ENCODE results near the gene INO80D. TPM values are rescaled to one million over a fixed set of nuclear protein-coding genes. Genes with fewer than 3 reads are reported as not detected.
A peak's percentile ranks its signal among the peaks of the same experiment; 100 is the strongest.

INO80D gene
- total RNA-seq, 2 donors from 2014 or later = 10.6 to 11.9 TPM

GRCh38 chr2:206092297-206092696, 6.3 kb upstream of the INO80D start:
- DNase-seq (no peak), ATAC-seq (no peak)
- Histone ChIP-seq H3K4me1 (peaks cover under 1% of the 10 kb centered on the region), H3K9me3 (no peaks in the 10 kb centered on the region), H3K4me3 (no peak overlapping the region), H3K27me3 (no peaks in the 10 kb centered on the region), H3K27ac (no peak overlapping the region), H3K36me3 (replicated peaks in 1 of 2; ENCODE audit: insufficient read depth in 1 of 2, low read depth in 2 of 2) (no peaks in the 10 kb centered on the region)
- intact Hi-C loops (cut with DNase I) = no loop called here
- whole genome bisulfite sequencing, 2 donors = 86 to 91% methylated on average over 2 of the region's 2 CpGs
- TF ChIP-seq POLR2A (IDR thresholded peaks at IDR 0.05) (no peak), CTCF (IDR thresholded peaks at IDR 0.05) (no peak)

GRCh38 chr2:206088248-206088647, 2.3 kb upstream of the INO80D start:
- Histone ChIP-seq H3K36me3 (replicated peaks in 1 of 2; ENCODE audit: insufficient read depth in 1 of 2, low read depth in 2 of 2) (no peaks in the 10 kb centered on the region), H3K4me1 (peaks cover 14% of the 10 kb centered on the region), H3K9me3 (no peaks in the 10 kb centered on the region), H3K27me3 (no peaks in the 10 kb centered on the region), H3K4me3 (no peak overlapping the region), H3K27ac (no peak overlapping the region)
- DNase-seq = no peak
- intact Hi-C loops (cut with DNase I) = no loop called here
- TF ChIP-seq CTCF (IDR thresholded peaks at IDR 0.05) = no peak
- TF ChIP-seq POLR2A (IDR thresholded peaks at IDR 0.05) = no peak
- ATAC-seq = no peak

- H3K27me3 ChIP-seq = no peaks in the 10 kb centered on the region
- ATAC-seq (no peak), DNase-seq (no peak)
- no peaks in the 10 kb centered on the region for H3K9me3 ChIP-seq
- 2 to 3% methylated on average over 4 of the region's 4 CpGs for WGBS, 2 donors
- intact Hi-C loops (cut with DNase I) = no loop called here
- TF ChIP-seq POLR2A (IDR thresholded peaks at IDR 0.05) (no peak), CTCF (IDR thresholded peaks at IDR 0.05) (no peak)
- H3K4me1 ChIP-seq = peaks cover 17% of the 10 kb centered on the region
- peak overlapping the region; percentile 27 to 54 for H3K4me3 ChIP-seq
- H3K36me3 ChIP-seq (replicated peaks in 1 of 2; ENCODE audit: insufficient read depth in 1 of 2, low read depth in 2 of 2) = no peaks in the 10 kb centered on the region
- H3K27ac ChIP-seq = peak overlapping the region in 3 of 4 donors; percentile 97 to 98 (median 98)
These were observed 859 bp upstream of the INO80D start for GRCh38 chr2:206086716-206087350.

- Histone ChIP-seq H3K4me1 (peaks cover 17% of the 10 kb centered on the region), H3K27me3 (no peaks in the 10 kb centered on the region), H3K27ac (peak overlapping the region; percentile 92 to 98 (median 98)), H3K9me3 (no peaks in the 10 kb centered on the region), H3K4me3 (peak overlapping the region; percentile 54 to 82), H3K36me3 (replicated peaks in 1 of 2; ENCODE audit: insufficient read depth in 1 of 2, low read depth in 2 of 2) (no peaks in the 10 kb centered on the region)
- WGBS, 2 donors = 0% methylated on average over 1 to 65 of the region's 88 CpGs
- TF ChIP-seq CTCF (IDR thresholded peaks at IDR 0.05) = no peak
- TF ChIP-seq POLR2A (IDR thresholded peaks at IDR 0.05) = no peak
- ATAC-seq (peak; percentile 65), DNase-seq (peak; percentile 29 to 48 (median 40))
- intact Hi-C loops (cut with DNase I) = no loop called here
These were observed 868 bp downstream of the INO80D start for GRCh38 chr2:206084870-206085741.
